ENCODE measurements around the gene GBGT1.

Gene GBGT1

DNA sequence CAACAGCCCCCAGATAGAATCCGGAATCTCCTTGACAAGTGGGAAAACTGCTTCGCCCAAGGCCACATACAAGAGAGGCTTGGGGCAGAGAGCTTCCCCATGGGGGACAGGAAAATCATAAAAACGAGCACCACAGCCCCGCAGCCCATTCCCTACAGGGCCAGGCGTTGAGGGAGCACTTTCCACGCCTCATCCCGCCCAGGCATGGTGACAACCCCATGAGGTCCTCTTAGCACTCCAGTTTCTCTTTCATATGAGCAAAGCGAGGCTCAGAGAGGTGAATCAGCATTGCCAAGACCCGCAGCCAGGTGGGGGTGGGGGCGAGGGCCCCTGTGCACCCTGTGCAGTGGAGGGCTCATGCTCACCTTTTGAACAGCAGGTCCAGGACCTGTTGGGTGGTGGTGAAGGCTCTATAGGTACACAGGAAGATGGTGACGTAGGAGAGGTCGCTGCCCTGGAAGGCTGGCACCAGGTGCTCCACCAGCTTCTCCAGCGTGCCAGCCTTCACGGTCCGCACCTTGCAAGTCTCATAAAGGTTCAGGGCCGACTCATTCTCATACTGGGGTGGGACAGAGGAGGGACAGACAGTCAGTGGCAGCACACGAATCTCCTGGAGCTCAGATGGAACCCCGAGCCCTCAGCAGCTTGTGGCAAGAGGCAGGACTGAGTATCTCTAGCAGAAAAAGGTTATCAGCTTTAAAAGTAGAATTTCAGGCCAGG is 53.6 kb downstream of the GBGT1 start:
- Histone ChIP-seq H3K9ac (ENCODE audit: insufficient read length, low read depth) (no peak overlapping the region), H3K4me1 (ENCODE audit: insufficient read depth, insufficient read length) (peaks cover 45% of the 10 kb centered on the region), H3K4me3 (ENCODE audit: insufficient read length, low read depth) (no peak overlapping the region), H3K36me3 (ENCODE audit: insufficient read depth, insufficient read length, low read length) (peaks cover 74% of the 10 kb centered on the region), H3K9me3 (ENCODE audit: insufficient read depth, low read length) (no peaks in the 10 kb centered on the region), H3K27me3 (ENCODE audit: insufficient read depth, insufficient read length) (no peaks in the 10 kb centered on the region)
- TF ChIP-seq ZNF274 (IDR thresholded peaks at IDR 0.05; ENCODE audit: low read depth, low read length): no peak
- TF ChIP-seq SUZ12 (IDR thresholded peaks at IDR 0.05; ENCODE audit: extremely low read depth, insufficient read depth, insufficient read length): no peak
- no peak for TF ChIP-seq YY1 (IDR thresholded peaks at IDR 0.05; ENCODE audit: insufficient read depth, insufficient read length)
- no peak for DNase-seq (ENCODE audit: low read depth, low spot score)

DNA sequence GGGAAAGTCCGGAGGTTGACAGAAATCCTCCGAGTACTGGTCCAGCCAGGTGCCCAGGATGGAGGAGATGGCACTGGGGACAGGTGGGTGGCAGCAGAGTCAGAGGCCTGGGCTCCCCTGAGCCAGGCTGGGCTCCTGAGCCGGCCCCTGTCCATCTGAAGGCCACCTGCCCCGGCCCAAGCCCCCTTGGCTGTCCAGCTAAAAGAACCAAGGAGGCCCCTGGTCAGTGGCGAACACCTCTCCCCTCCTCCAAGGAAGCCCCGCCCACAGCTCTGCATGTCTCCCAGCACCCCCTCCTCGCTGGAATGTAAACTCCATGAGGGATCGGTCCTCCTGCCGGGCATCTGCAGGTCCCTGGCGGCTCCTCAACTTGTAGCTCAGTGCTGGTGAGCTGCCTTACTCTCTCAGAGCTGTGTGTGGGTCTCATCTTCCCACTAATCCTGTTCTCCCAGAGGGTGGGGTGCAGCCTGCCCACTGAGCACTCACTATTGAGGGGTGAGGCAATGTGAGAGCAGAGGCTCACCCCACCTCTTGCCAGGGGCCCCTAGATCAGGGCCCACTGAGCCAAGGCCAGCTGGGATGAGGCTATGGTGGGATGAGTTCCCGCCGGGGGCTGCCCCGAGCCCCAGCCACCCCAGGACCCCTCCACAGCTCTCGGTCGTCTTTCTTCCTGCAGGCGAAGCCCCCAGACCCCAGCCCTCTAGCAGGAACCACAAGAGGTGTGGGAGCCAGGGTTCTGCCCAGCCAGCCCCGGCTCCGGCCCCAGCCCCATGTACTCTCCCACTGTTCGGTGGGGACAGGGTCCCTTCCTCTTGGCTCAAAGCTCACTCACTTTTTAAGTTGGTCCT is 54.7 kb downstream of the GBGT1 start:
- H3K36me3 ChIP-seq (ENCODE audit: insufficient read depth, insufficient read length, low read length): peaks cover 85% of the 10 kb centered on the region

GRCh38 chr9:133107961-133108793 is 55.5 kb downstream of the GBGT1 start:
- Histone ChIP-seq H3K36me3 (ENCODE audit: insufficient read depth, insufficient read length, low read length) (peaks cover 92% of the 10 kb centered on the region), H3K9ac (ENCODE audit: insufficient read length, low read depth) (no peak overlapping the region), H3K27me3 (ENCODE audit: insufficient read depth, insufficient read length) (no peaks in the 10 kb centered on the region), H3K9me3 (ENCODE audit: insufficient read depth, low read length) (no peaks in the 10 kb centered on the region), H3K4me1 (ENCODE audit: insufficient read depth, insufficient read length) (peaks cover 30% of the 10 kb centered on the region), H3K4me3 (ENCODE audit: insufficient read length, low read depth) (no peak overlapping the region)
- no peak for DNase-seq (ENCODE audit: low read depth, low spot score)
- TF ChIP-seq YY1 (IDR thresholded peaks at IDR 0.05; ENCODE audit: insufficient read depth, insufficient read length): no peak
- no peak for TF ChIP-seq SUZ12 (IDR thresholded peaks at IDR 0.05; ENCODE audit: extremely low read depth, insufficient read depth, insufficient read length)
- no peak for TF ChIP-seq ZNF274 (IDR thresholded peaks at IDR 0.05; ENCODE audit: low read depth, low read length)

More for the DNA sequence above, 54.7 kb downstream of the GBGT1 start:
- no peak overlapping the region for H3K9ac ChIP-seq (ENCODE audit: insufficient read length, low read depth)
- H3K4me1 ChIP-seq (ENCODE audit: insufficient read depth, insufficient read length): peaks cover 34% of the 10 kb centered on the region
- H3K27me3 ChIP-seq (ENCODE audit: insufficient read depth, insufficient read length): no peaks in the 10 kb centered on the region
- TF ChIP-seq SUZ12 (IDR thresholded peaks at IDR 0.05; ENCODE audit: extremely low read depth, insufficient read depth, insufficient read length) (no peak), ZNF274 (IDR thresholded peaks at IDR 0.05; ENCODE audit: low read depth, low read length) (no peak), YY1 (IDR thresholded peaks at IDR 0.05; ENCODE audit: insufficient read depth, insufficient read length) (no peak)
- no peak for DNase-seq (ENCODE audit: low read depth, low spot score)
- H3K9me3 ChIP-seq (ENCODE audit: insufficient read depth, low read length): no peaks in the 10 kb centered on the region
- no peak overlapping the region for H3K4me3 ChIP-seq (ENCODE audit: insufficient read length, low read depth)

DNA sequence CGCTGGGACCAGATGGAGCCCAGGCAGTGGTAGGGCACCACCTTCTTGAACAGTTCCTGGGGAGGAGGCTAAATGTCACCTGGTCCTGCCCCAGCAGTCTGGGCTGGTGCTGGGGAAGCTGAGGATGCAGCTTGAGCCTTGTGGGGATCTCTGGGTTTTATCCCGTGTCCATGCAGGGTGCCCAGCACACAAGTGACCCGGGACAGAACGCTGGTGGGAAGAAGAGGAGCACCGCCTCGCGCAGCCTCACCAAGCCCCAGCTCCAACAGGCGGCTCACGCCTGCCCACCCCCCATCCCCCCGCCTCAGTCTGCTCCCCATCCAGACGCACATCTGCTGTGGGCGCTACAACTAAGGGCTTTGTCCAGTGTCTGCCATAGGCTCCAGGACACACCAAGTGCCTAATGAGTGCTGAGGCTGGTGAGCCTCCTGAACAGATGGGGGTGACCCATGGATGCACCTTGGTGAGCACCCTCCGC is 56.4 kb downstream of the GBGT1 start:
- Histone ChIP-seq H3K4me1 (ENCODE audit: insufficient read depth, insufficient read length) (peaks cover 23% of the 10 kb centered on the region), H3K27me3 (ENCODE audit: insufficient read depth, insufficient read length) (no peaks in the 10 kb centered on the region), H3K36me3 (ENCODE audit: insufficient read depth, insufficient read length, low read length) (peaks cover 93% of the 10 kb centered on the region), H3K4me3 (ENCODE audit: insufficient read length, low read depth) (no peak overlapping the region), H3K9me3 (ENCODE audit: insufficient read depth, low read length) (no peaks in the 10 kb centered on the region), H3K9ac (ENCODE audit: insufficient read length, low read depth) (no peak overlapping the region)
- TF ChIP-seq SUZ12 (IDR thresholded peaks at IDR 0.05; ENCODE audit: extremely low read depth, insufficient read depth, insufficient read length) (no peak), YY1 (IDR thresholded peaks at IDR 0.05; ENCODE audit: insufficient read depth, insufficient read length) (no peak), ZNF274 (IDR thresholded peaks at IDR 0.05; ENCODE audit: low read depth, low read length) (no peak)
- no peak for DNase-seq (ENCODE audit: low read depth, low spot score)

GRCh38 chr9:133106511-133107244 is 57.0 kb downstream of the GBGT1 start:
- H3K4me1 ChIP-seq (ENCODE audit: insufficient read depth, insufficient read length): peaks cover 21% of the 10 kb centered on the region
- no peak for TF ChIP-seq SUZ12 (IDR thresholded peaks at IDR 0.05; ENCODE audit: extremely low read depth, insufficient read depth, insufficient read length)
- TF ChIP-seq YY1 (IDR thresholded peaks at IDR 0.05; ENCODE audit: insufficient read depth, insufficient read length): no peak
- no peak for TF ChIP-seq ZNF274 (IDR thresholded peaks at IDR 0.05; ENCODE audit: low read depth, low read length)
- H3K4me3 ChIP-seq (ENCODE audit: insufficient read length, low read depth): no peak overlapping the region
- H3K9me3 ChIP-seq (ENCODE audit: insufficient read depth, low read length): no peaks in the 10 kb centered on the region
- no peak overlapping the region for H3K9ac ChIP-seq (ENCODE audit: insufficient read length, low read depth)
- H3K27me3 ChIP-seq (ENCODE audit: insufficient read depth, insufficient read length): no peaks in the 10 kb centered on the region
- peaks cover 93% of the 10 kb centered on the region for H3K36me3 ChIP-seq (ENCODE audit: insufficient read depth, insufficient read length, low read length)
- no peak for DNase-seq (ENCODE audit: low read depth, low spot score)

DNA sequence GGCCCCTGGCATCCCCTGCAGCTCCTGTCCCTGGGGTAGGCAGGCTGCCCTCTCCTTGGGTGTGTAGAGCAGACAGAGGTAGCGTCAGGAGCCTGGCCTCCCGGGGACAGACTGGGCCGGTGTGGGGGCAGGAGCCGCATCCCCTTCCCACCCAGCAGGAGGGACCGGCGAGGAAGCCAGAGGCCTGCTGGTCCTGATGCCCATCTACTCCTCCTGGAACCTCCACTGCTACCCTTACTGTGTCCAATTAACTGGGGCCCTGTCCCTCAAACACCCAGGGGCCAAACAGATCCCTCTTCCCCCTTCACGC is 58.3 kb downstream of the GBGT1 start:
- H3K9ac ChIP-seq (ENCODE audit: insufficient read length, low read depth): no peak overlapping the region
- peaks cover 20% of the 10 kb centered on the region for H3K4me1 ChIP-seq (ENCODE audit: insufficient read depth, insufficient read length)
- peaks cover 93% of the 10 kb centered on the region for H3K36me3 ChIP-seq (ENCODE audit: insufficient read depth, insufficient read length, low read length)
- no peak overlapping the region for H3K4me3 ChIP-seq (ENCODE audit: insufficient read length, low read depth)
- no peaks in the 10 kb centered on the region for H3K9me3 ChIP-seq (ENCODE audit: insufficient read depth, low read length)
- no peak for TF ChIP-seq YY1 (IDR thresholded peaks at IDR 0.05; ENCODE audit: insufficient read depth, insufficient read length)
- TF ChIP-seq ZNF274 (IDR thresholded peaks at IDR 0.05; ENCODE audit: low read depth, low read length): no peak
- TF ChIP-seq SUZ12 (IDR thresholded peaks at IDR 0.05; ENCODE audit: extremely low read depth, insufficient read depth, insufficient read length): no peak
- H3K27me3 ChIP-seq (ENCODE audit: insufficient read depth, insufficient read length): no peaks in the 10 kb centered on the region
- no peak for DNase-seq (ENCODE audit: low read depth, low spot score)
